RPMI7951 (cell line): ENCODE results near the gene PANX1. TPM values are rescaled to one million over a fixed set of nuclear protein-coding genes. Genes with fewer than 3 reads are reported as not detected.

Experiments
- DNase-seq: peaks from one replicate; pipeline ENCODE4 v3.0.0-alpha.2; 2012; ENCODE audit warnings: low read depth
- total RNA-seq: library from RNA; depleted of rRNA; stranded (reverse); fragments of >200 nt; shearing (Covaris generic); gene quantifications from 2 replicates; pipeline ENCODE4 v1.2.3, GENCODE V29; 2014

The PANX1 gene
- total RNA-seq, 1 experiment from 2014 or later = 42.9 TPM

- DNase-seq = no peak
Observed at GRCh38 chr11:94184362-94184761, 55.7 kb downstream of the PANX1 start.

- DNase-seq = no peak
Observed at GRCh38 chr11:94184846-94185245, 56.2 kb downstream of the PANX1 start.

- no peak for DNase-seq
Observed at GRCh38 chr11:94185416-94186084, 56.9 kb downstream of the PANX1 start.

GRCh38 chr11:94186342-94187203, 57.9 kb downstream of the PANX1 start:
- no peak for DNase-seq

GRCh38 chr11:94193288-94193687, 64.6 kb downstream of the PANX1 start:
- peak; percentile 83 for DNase-seq

GRCh38 chr11:94194712-94195111, 66.1 kb downstream of the PANX1 start:
- peak; percentile 75 for DNase-seq

GRCh38 chr11:94196363-94196762, 67.7 kb downstream of the PANX1 start:
- DNase-seq = no peak

GRCh38 chr11:94198718-94199117, 70.1 kb downstream of the PANX1 start:
- DNase-seq = no peak

GRCh38 chr11:94199136-94200130, 70.8 kb downstream of the PANX1 start:
- DNase-seq = peak; percentile 13

- DNase-seq = peak; percentile 60
Observed at GRCh38 chr11:94201004-94201465, 72.4 kb downstream of the PANX1 start.

- DNase-seq = no peak
Observed at GRCh38 chr11:94203070-94203469, 74.4 kb downstream of the PANX1 start.

- no peak for DNase-seq
Observed at GRCh38 chr11:94211261-94211830, 82.7 kb downstream of the PANX1 start.

GRCh38 chr11:94212898-94213297, 84.3 kb downstream of the PANX1 start:
- DNase-seq = no peak

GRCh38 chr11:94217705-94218104, 89.1 kb downstream of the PANX1 start:
- DNase-seq = no peak

- no peak for DNase-seq
Observed at GRCh38 chr11:94218372-94218771, 89.7 kb downstream of the PANX1 start.

- DNase-seq = no peak
Observed at GRCh38 chr11:94219771-94220170, 91.1 kb downstream of the PANX1 start.

GRCh38 chr11:94224078-94224477, 95.4 kb downstream of the PANX1 start:
- no peak for DNase-seq
